ENCODE measurements around the gene TRIP4. TPM values are rescaled to one million over a fixed set of nuclear protein-coding genes. Genes with fewer than 3 reads are reported as not detected.
"Not testable (repeated sequence)": the region's sequence is repeated elsewhere in the genome, so short reads cannot be mapped to it uniquely, and the experiment has no call there.

The TRIP4 gene
- total and polyA plus RNA-seq, 8 donors, result 23.0 to 47.4 (median 41.1) TPM

DNA sequence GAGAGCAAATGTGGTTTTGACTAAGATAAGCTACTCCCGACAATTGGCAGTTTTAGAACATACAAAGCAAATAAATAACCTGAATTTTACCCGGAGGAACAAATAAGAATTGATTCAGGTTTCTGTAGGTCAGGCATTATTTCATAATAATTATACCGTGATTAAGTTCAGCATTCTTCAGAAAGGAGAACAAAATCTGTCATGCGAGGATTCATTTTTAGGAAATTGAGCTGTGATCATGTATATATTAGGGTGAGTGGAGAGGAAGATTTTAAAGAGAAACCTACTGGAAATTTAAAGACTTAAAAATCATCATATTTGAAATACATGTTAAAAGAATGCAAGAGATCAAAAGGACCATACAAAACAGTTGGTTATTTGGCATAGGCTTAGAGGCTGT, 93.3 kb downstream of the TRIP4 start:
- H3K27me3 ChIP-seq, result no peaks in the 10 kb centered on the region
- TF ChIP-seq, protein P1, sequence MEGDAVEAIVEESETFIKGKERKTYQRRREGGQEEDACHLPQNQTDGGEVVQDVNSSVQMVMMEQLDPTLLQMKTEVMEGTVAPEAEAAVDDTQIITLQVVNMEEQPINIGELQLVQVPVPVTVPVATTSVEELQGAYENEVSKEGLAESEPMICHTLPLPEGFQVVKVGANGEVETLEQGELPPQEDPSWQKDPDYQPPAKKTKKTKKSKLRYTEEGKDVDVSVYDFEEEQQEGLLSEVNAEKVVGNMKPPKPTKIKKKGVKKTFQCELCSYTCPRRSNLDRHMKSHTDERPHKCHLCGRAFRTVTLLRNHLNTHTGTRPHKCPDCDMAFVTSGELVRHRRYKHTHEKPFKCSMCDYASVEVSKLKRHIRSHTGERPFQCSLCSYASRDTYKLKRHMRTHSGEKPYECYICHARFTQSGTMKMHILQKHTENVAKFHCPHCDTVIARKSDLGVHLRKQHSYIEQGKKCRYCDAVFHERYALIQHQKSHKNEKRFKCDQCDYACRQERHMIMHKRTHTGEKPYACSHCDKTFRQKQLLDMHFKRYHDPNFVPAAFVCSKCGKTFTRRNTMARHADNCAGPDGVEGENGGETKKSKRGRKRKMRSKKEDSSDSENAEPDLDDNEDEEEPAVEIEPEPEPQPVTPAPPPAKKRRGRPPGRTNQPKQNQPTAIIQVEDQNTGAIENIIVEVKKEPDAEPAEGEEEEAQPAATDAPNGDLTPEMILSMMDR (IDR thresholded peaks at IDR 0.05), result no peak
- no peaks in the 10 kb centered on the region for H3K36me3 ChIP-seq
- intact Hi-C loops (cut with DNase I), result no loop called here
- H3K4me3 ChIP-seq, result no peak overlapping the region
- no peak overlapping the region for H3K27ac ChIP-seq
- no peaks in the 10 kb centered on the region for H3K9me3 ChIP-seq
- DNase-seq (no peak), ATAC-seq (no peak)
- H3K4me1 ChIP-seq, result peaks cover 0 to 12% of the 10 kb centered on the region in 2 donors

GRCh38 chr15:64483749-64484148, 96.1 kb downstream of the TRIP4 start:
- Histone ChIP-seq H3K36me3 (no peaks in the 10 kb centered on the region), H3K27me3 (no peaks in the 10 kb centered on the region), H3K4me3 (no peak overlapping the region), H3K4me1 (peaks cover 0 to 8% of the 10 kb centered on the region in 2 donors), H3K9me3 (no peaks in the 10 kb centered on the region), H3K27ac (no peak overlapping the region)
- no peak for DNase-seq
- TF ChIP-seq, protein P1 (IDR thresholded peaks at IDR 0.05), result no peak
- no peak for ATAC-seq
- intact Hi-C loops (cut with DNase I), result no loop called here

- intact Hi-C loops (cut with DNase I), result no loop called here
- TF ChIP-seq, protein P1 (IDR thresholded peaks at IDR 0.05), result no peak
- ATAC-seq, result no peak
- Histone ChIP-seq H3K4me1 (no peaks in the 10 kb centered on the region), H3K4me3 (no peak overlapping the region), H3K27me3 (no peaks in the 10 kb centered on the region), H3K36me3 (no peaks in the 10 kb centered on the region), H3K9me3 (no peaks in the 10 kb centered on the region), H3K27ac (no peak overlapping the region)
- DNase-seq, result no peak
These were observed 98.2 kb downstream of the TRIP4 start for GRCh38 chr15:64485796-64486195.

DNA sequence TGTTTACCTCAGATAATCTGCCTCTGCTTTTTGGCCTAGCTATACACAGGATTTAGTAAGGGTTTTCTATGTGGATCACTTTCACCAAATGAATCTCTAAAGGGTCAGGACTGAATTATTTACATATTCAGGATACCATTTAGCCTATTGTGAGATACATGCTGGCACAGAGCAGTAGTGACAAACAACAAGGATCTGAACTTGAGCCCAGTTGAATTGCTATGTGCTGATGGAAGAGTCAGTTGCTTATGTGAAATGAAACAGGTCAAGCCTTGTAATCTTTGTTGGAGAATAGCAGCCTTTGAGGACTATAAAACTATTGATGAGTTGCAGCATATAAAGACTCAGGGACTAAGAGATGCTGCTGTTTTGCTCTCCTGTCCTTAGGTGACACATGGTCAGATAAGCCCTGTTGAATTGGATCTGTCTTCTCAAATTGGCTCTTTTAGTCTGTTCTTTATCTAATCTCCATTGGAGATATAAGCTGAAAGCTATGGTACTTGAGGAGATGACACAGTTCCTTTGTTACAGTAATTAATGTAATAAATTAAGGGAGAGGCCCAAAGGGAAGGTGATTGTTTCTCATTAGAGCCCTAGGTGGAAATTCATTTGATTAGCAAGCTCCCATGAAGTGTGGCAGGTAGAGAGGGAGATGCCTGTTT, 103.1 kb downstream of the TRIP4 start:
- DNase-seq, result no peak
- no peak for ATAC-seq
- H3K4me1 ChIP-seq, result no peaks in the 10 kb centered on the region
- H3K36me3 ChIP-seq, result no peaks in the 10 kb centered on the region
- H3K27me3 ChIP-seq, result no peaks in the 10 kb centered on the region
- no peak overlapping the region for H3K4me3 ChIP-seq
- TF ChIP-seq, protein P1 (IDR thresholded peaks at IDR 0.05), result no peak
- no peak overlapping the region for H3K27ac ChIP-seq
- intact Hi-C loops (cut with DNase I), result no loop called here
- H3K9me3 ChIP-seq, result no peaks in the 10 kb centered on the region

- H3K9me3 ChIP-seq, result no peaks in the 10 kb centered on the region
- H3K4me3 ChIP-seq, result no peak overlapping the region
- H3K4me1 ChIP-seq, result no peaks in the 10 kb centered on the region
- DNase-seq (no peak), ATAC-seq (no peak)
- intact Hi-C loops (cut with DNase I), result no loop called here
- H3K27ac ChIP-seq, result no peak overlapping the region
- TF ChIP-seq, protein P1 (IDR thresholded peaks at IDR 0.05), result no peak
- no peaks in the 10 kb centered on the region for H3K36me3 ChIP-seq
- no peaks in the 10 kb centered on the region for H3K27me3 ChIP-seq
These were observed 106.0 kb downstream of the TRIP4 start for GRCh38 chr15:64493641-64494040.

DNA sequence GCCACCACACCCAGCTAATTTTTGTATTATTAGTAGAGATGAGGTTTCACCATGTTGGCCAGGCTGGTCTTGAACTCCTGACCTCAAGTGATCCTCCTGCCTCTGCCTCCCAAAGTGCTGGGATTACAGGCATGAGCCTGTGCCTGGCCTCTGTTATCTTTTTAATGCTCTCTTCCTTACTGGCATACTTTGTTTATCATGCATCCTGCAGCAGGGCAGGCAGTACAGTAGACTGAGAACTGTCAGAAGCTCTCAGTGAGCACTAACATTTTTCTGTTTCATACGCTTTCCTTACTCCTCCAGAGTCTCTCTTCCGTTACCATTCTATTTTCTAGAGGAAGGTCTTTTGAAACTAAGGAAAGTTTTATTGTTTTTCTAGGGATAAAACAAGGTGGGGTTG, 108.3 kb downstream of the TRIP4 start:
- H3K4me3 ChIP-seq; DNase-seq; ATAC-seq; intact Hi-C loops (cut with DNase I); H3K4me1 ChIP-seq; H3K27me3 ChIP-seq; H3K27ac ChIP-seq; H3K9me3 ChIP-seq: not testable (repeated sequence)
- H3K36me3 ChIP-seq, result peaks cover 0 to 17% of the 10 kb centered on the region in 2 donors
